HCT116 (cell line): Measurements from ENCODE around the gene CAND2. TPM values are rescaled to one million over a fixed set of nuclear protein-coding genes. Genes with fewer than 3 reads are reported as not detected.

Experiments used
- ATAC-seq: fragments of 200-7000 bp; cut with Tn5 transposase; 2 replicates; pipeline ENCODE4 v1.9.1; 2020; ENCODE audit warnings: mild to moderate bottlenecking, moderate library complexity
- BruUV-seq: library from RNA; stranded (reverse); fragments of 400-500 nt; replicated peaks from 2 replicates; lab custom pipeline; 2021; lab: Mats Ljungman, UMichigan
- CTCF ChIA-PET: fragments of 300-600 bp; sonication (Branson Sonifier 250); formaldehyde crosslinking; loops from one replicate; lab custom pipeline; 2021; ENCODE audit warnings: antibody characterized with exemption; lab: Charles Lee
- POLR2A ChIA-PET: fragments of 300-600, 350-600 bp; sonication (Branson Sonifier 250); formaldehyde crosslinking; loops from one replicate; lab custom pipeline; 2021; ENCODE audit warnings: antibody characterized with exemption; lab: Charles Lee
- RAD21 ChIA-PET, 2 experiments: fragments of 300-600 bp; sonication (Branson Sonifier 250); formaldehyde crosslinking; loops; one replicate each; lab custom pipeline; 2023; ENCODE audit warnings: low total read pairs in 2 of 2; ENCODE audit not compliant: uncharacterized antibody in 2 of 2, unreplicated experiment in 2 of 2, low non-redundant PET in 1 of 2; lab: Charles Lee
- DNase-seq: peaks from one replicate; pipeline ENCODE4 v3.0.0-alpha.2; 2010; ENCODE audit warnings: low read depth, low spot score
- H2AFZ ChIP-seq: fragments of 200-600 bp; shearing (Covaris generic), sonication (generic); 2 replicates; pipeline ENCODE4 v1.6.1; 2017; ENCODE audit warnings: low read depth, mixed run types, mixed read lengths, antibody characterized with exemption, low read length; ENCODE audit not compliant: poor library complexity, severe bottlenecking
- H3K27ac ChIP-seq: 2 replicates; pipeline ENCODE4 v1.5.1; 2012; ENCODE audit warnings: low read depth, low read length
- H3K27me3 ChIP-seq: fragments of 200-600 bp; sonication (generic); 2 replicates; pipeline ENCODE4 v1.6.1; 2016; ENCODE audit warnings: mixed run types, low read length, mixed read lengths; ENCODE audit not compliant: insufficient read depth
- H3K36me3 ChIP-seq, 2 experiments: fragments of 200-500 bp in 1 of 2; fragments of 200-600 bp in 1 of 2; sonication (Bioruptor generic) in 1 of 2; sonication (generic) in 1 of 2; 2 replicates each; pipeline versions ENCODE4 v1.5.1 to v1.6.1; 2014 to 2016; ENCODE audit warnings: low read length in 2 of 2, inconsistent platforms in 1 of 2, mixed read lengths in 1 of 2, mixed run types in 1 of 2; ENCODE audit not compliant: insufficient read depth in 2 of 2, control insufficient read depth in 1 of 2
- H3K4me1 ChIP-seq, 2 experiments: fragments of 200-600 bp in 1 of 2; sonication (generic) in 1 of 2; 2 replicates each; pipeline versions ENCODE4 v1.5.1 to v1.6.1; 2012 to 2017; ENCODE audit warnings: low read length in 2 of 2, inconsistent platforms in 1 of 2, mild to moderate bottlenecking in 1 of 2, mixed read lengths in 1 of 2, mixed run types in 1 of 2, moderate library complexity in 1 of 2; ENCODE audit not compliant: insufficient read depth in 2 of 2, control insufficient read depth in 1 of 2
- H3K4me2 ChIP-seq: fragments of 200-600 bp; sonication (generic); 2 replicates; pipeline ENCODE4 v1.6.1; 2017; ENCODE audit warnings: mixed run types, low read length, mixed read lengths
- H3K4me3 ChIP-seq, 2 experiments: fragments of 200-600 bp in 1 of 2; sonication (generic) in 1 of 2; replicated peaks in 1 of 2; 2 replicates each; pipeline ENCODE4 v1.5.1; 2011 to 2016; ENCODE audit warnings: low read length in 2 of 2, control low read depth in 1 of 2, low read depth in 1 of 2, mild to moderate bottlenecking in 1 of 2, mixed read lengths in 1 of 2, mixed run types in 1 of 2
- H3K79me2 ChIP-seq: fragments of 200-600 bp; sonication (generic); 2 replicates; pipeline ENCODE4 v1.6.1; 2017; ENCODE audit warnings: mild to moderate bottlenecking, mixed run types, low read length, moderate library complexity, mixed read lengths; ENCODE audit not compliant: insufficient read depth
- H3K9ac ChIP-seq: fragments of 200-600 bp; sonication (generic); 2 replicates; pipeline ENCODE4 v1.6.1; 2016; ENCODE audit warnings: low read length, mixed read lengths
- H3K9me2 ChIP-seq: fragments of 200-600 bp; sonication (generic), shearing (Covaris generic); 2 replicates; pipeline ENCODE4 v1.6.1; 2017; ENCODE audit warnings: mixed run types, mild to moderate bottlenecking, moderate library complexity; ENCODE audit not compliant: insufficient read depth
- H3K9me3 ChIP-seq, 2 experiments: fragments of 200-500 bp in 1 of 2; fragments of 200-600 bp in 1 of 2; sonication (Bioruptor generic) in 1 of 2; sonication (generic) in 1 of 2; 2 replicates each; pipeline ENCODE4 v1.6.1; 2014 to 2017; ENCODE audit warnings: low read length in 2 of 2, mixed read lengths in 2 of 2, inconsistent platforms in 1 of 2, low read depth in 1 of 2, mild to moderate bottlenecking in 1 of 2, mixed run types in 1 of 2, moderate library complexity in 1 of 2; ENCODE audit not compliant: control insufficient read depth in 1 of 2, insufficient read depth in 1 of 2
- H4K20me1 ChIP-seq: fragments of 200-600 bp; sonication (generic), shearing (Covaris generic); 2 replicates; pipeline ENCODE4 v1.6.1; 2017; ENCODE audit warnings: mixed run types, mild to moderate bottlenecking, moderate library complexity; ENCODE audit not compliant: insufficient read depth
- ATF3 ChIP-seq: IDR thresholded peaks from 2 replicates; pipeline ENCODE4 v1.6.1; 2012
- CBX3 ChIP-seq: IDR thresholded peaks from 2 replicates; pipeline ENCODE4 v1.6.1; 2012; ENCODE audit warnings: low read depth
- CTCF ChIP-seq, 3 experiments: fragments of 200-600 bp in 1 of 3; sonication (generic) in 1 of 3; IDR thresholded peaks in 2 of 3; conservative IDR thresholded peaks in 1 of 3; 2 replicates each; pipeline ENCODE4 v1.5.1; 2012 to 2017; ENCODE audit warnings: low read depth in 2 of 3, low read length in 2 of 3, antibody characterized with exemption in 1 of 3, borderline replicate concordance in 1 of 3, control low read depth in 1 of 3, mild to moderate bottlenecking in 1 of 3, mixed read lengths in 1 of 3, mixed run types in 1 of 3, moderate library complexity in 1 of 3; ENCODE audit not compliant: insufficient read depth in 1 of 3
- EGR1 ChIP-seq: IDR thresholded peaks from 2 replicates; pipeline ENCODE4 v1.6.1; 2012; ENCODE audit warnings: low read depth
- ELF1 ChIP-seq: IDR thresholded peaks from 2 replicates; pipeline ENCODE4 v1.6.1; 2012; ENCODE audit warnings: low read depth, borderline replicate concordance
- EZH2 ChIP-seq: fragments of 200-600 bp; sonication (generic); IDR thresholded peaks from 2 replicates; pipeline ENCODE4 v1.6.1; 2017; ENCODE audit warnings: antibody characterized with exemption, mixed run types
- FOSL1 ChIP-seq: IDR thresholded peaks from 2 replicates; pipeline ENCODE4 v1.6.1; 2012; ENCODE audit warnings: low read depth
- POLR2AphosphoS5 ChIP-seq: IDR thresholded peaks from 2 replicates; pipeline ENCODE4 v1.6.1; 2011; ENCODE audit warnings: mild to moderate bottlenecking, low read depth, low read length, moderate library complexity
- RAD21 ChIP-seq: IDR thresholded peaks from 2 replicates; pipeline ENCODE4 v1.6.1; 2012; ENCODE audit warnings: low read depth, mild to moderate bottlenecking
- SP1 ChIP-seq: IDR thresholded peaks from 2 replicates; pipeline ENCODE4 v1.6.1; 2012; ENCODE audit warnings: low read depth
- SRF ChIP-seq: IDR thresholded peaks from 2 replicates; pipeline ENCODE4 v1.6.1; 2012; ENCODE audit warnings: low read depth
- YY1 ChIP-seq: IDR thresholded peaks from 2 replicates; pipeline ENCODE4 v1.6.1; 2011; ENCODE audit warnings: low read length, low read depth, moderate library complexity, mild to moderate bottlenecking; ENCODE audit not compliant: insufficient replicate concordance; ENCODE audit errors: extremely low read depth
- ZBTB33 ChIP-seq: IDR thresholded peaks from 2 replicates; pipeline ENCODE4 v1.6.1; 2011; ENCODE audit warnings: mild to moderate bottlenecking, low read length, moderate library complexity; ENCODE audit not compliant: insufficient replicate concordance; ENCODE audit errors: extremely low read depth
- ZFX ChIP-seq: fragments of 450-650 bp; IDR thresholded peaks from 2 replicates; pipeline ENCODE4 v1.6.1; 2017
- ZNF274 ChIP-seq: fragments of 200-500 bp; sonication (Bioruptor generic); IDR thresholded peaks from 2 replicates; pipeline ENCODE4 v1.6.1; 2014; ENCODE audit warnings: mild to moderate bottlenecking, low read depth, low read length, inconsistent platforms
- intact Hi-C: fragments of 100-400 bp; cut with micrococcal nuclease; formaldehyde crosslinking; loops from 2 replicates; pipeline ENCODE4 v1.10.0; 2022
- total RNA-seq: library from RNA; stranded (reverse); gene quantifications from one replicate; pipeline ENCODE4 v1.2.1, GENCODE V29; 2021; ENCODE audit not compliant: unreplicated experiment

CAND2 gene
- total RNA-seq, 1 experiment from 2014 or later: not detected

GRCh38 chr3:12797124-12797891, 828 bp downstream of the CAND2 start (continued):
- no peak for TF ChIP-seq ELF1
- TF ChIP-seq EZH2: no peak
- no peak for TF ChIP-seq ZBTB33

GRCh38 chr3:12797892-12798558, 1.5 kb downstream of the CAND2 start:
- no peak for DNase-seq
- no peaks in the 10 kb centered on the region for H3K27me3 ChIP-seq
- ATAC-seq: no peak
- H3K79me2 ChIP-seq: no peaks in the 10 kb centered on the region
- no peak overlapping the region for H3K9ac ChIP-seq
- no peak overlapping the region for H3K27ac ChIP-seq
- no peaks in the 10 kb centered on the region for H3K9me3 ChIP-seq
- no peak overlapping the region for H3K4me2 ChIP-seq
- H3K4me3 ChIP-seq: no peak overlapping the region
- no peaks in the 10 kb centered on the region for H3K36me3 ChIP-seq
- CTCF ChIA-PET: no interaction called here
- POLR2A ChIA-PET: no interaction called here
- TF ChIP-seq CBX3 (no peak), FOSL1 (no peak), YY1 (no peak), EGR1 (no peak), ZNF274 (no peak), ELF1 (no peak), POLR2AphosphoS5 (no peak), ZFX (no peak), SRF (no peak), RAD21 (no peak), SP1 (no peak), CTCF (IDR thresholded peaks at IDR 0.05 in 2 of 3, conservative IDR thresholded peaks at IDR 0.05 in 1 of 3; ENCODE audit: borderline replicate concordance in 1 of 3, insufficient read depth in 1 of 3, low read depth in 2 of 3, low read length in 2 of 3) (no peak), ATF3 (no peak)
- H4K20me1 ChIP-seq: no peaks in the 10 kb centered on the region
- no TSS peak for BruUV-seq
- RAD21 ChIA-PET: no interaction called here
- no peak overlapping the region for H2AFZ ChIP-seq
- no peaks in the 10 kb centered on the region for H3K4me1 ChIP-seq
- intact Hi-C loops: no loop called here
- H3K9me2 ChIP-seq: no peaks in the 10 kb centered on the region
